Heart left ventricle (tissue), 13 donors: Measurements from ENCODE around the gene AFAP1L1.

Experiments used
- POLR2A ChIP-seq, 2 donors: fragments of 450-650 bp; IDR thresholded peaks; one replicate each; pipeline ENCODE4 v1.6.1; 2017; ENCODE audit warnings: antibody characterized with exemption in 2 of 2, mild to moderate bottlenecking in 2 of 2, moderate library complexity in 2 of 2
- TF ChIP-seq, protein P1 (sequence below), 12 donors: fragments of 200-600 bp; sonication (generic) in 4 of 12; IDR thresholded peaks; one replicate each; pipeline versions ENCODE4 v1.5.0 to v1.8.0; 2018 to 2022; ENCODE audit warnings: antibody characterized with exemption in 12 of 12, mild to moderate bottlenecking in 5 of 12
- donor health status: ischemic (EF 13 %, LVEDD 7.1; RV severe dilation, severe dysfunction).
- donor health status: DM: no; HTN: yes; CAD: no.
- donor health status: DM: no; HTN: no; CAD: no.
- donor health status: ischemic (EF 25% LVEDD 6.9; RV normal size, moderate dysfunction).
- donor health status: ischemic (EF 25% LVEDD 5.7; RV mildly dilated, moderate dysfunction).
- donor health status: ischemic (EF 35%, LVEDD 5.7; RV mildly dilated, moderate dysfunction).
- donor health status: nonischemic (EF 11% LVEDD 7.7; RV severe dilation, severe dysfunction).
- donor health status: DM: yes; HTN: yes; CAD: no.
- donor health status: PGD.
- donor health status: ischemic (EF 29% LVEDD 5.4; RV normal size, mild dysfunction).
- donor health status: nonischemic (EF 23%, LVEDD 6.1; RV moderate dilation, normal function).

DNA sequence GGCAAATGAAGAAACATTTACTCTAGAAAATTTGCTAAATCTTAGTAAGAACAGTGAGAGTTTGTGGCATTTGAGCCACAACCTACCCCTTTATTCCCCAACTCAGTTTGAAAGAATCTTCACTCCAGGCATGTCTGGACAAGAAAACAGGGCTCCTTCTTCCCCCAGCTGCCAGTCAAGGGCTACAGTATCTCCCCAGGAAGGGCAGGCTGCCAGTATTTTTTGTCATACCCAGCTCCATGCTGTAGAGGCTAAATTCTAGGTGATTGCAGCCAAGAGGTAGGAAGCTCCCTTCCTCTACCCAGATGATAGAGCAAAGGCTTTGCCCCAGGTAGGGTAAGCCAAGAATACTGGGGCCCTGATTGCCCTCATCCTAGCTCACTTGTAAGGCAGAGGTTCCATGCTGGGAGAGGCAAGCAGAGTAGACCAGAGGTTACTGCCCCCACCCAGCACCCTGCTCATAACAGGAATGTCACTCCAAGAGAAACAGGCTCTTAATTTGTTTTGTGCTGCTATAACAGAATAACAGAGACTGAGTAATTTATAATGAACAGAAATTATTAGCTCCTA is 53.6 kb downstream of the AFAP1L1 start:
- TF ChIP-seq, protein P1, sequence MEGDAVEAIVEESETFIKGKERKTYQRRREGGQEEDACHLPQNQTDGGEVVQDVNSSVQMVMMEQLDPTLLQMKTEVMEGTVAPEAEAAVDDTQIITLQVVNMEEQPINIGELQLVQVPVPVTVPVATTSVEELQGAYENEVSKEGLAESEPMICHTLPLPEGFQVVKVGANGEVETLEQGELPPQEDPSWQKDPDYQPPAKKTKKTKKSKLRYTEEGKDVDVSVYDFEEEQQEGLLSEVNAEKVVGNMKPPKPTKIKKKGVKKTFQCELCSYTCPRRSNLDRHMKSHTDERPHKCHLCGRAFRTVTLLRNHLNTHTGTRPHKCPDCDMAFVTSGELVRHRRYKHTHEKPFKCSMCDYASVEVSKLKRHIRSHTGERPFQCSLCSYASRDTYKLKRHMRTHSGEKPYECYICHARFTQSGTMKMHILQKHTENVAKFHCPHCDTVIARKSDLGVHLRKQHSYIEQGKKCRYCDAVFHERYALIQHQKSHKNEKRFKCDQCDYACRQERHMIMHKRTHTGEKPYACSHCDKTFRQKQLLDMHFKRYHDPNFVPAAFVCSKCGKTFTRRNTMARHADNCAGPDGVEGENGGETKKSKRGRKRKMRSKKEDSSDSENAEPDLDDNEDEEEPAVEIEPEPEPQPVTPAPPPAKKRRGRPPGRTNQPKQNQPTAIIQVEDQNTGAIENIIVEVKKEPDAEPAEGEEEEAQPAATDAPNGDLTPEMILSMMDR (IDR thresholded peaks at IDR 0.05) = no peak
- no peak for TF ChIP-seq POLR2A (IDR thresholded peaks at IDR 0.05)
